ENCODE results near the gene CPLX3.

Gene CPLX3

GRCh38 chr15:74799255-74799855 is 27.1 kb upstream of the CPLX3 start:
- no peak for DNase-seq
- intact Hi-C loops (cut with DNase I): no loop called here

DNA sequence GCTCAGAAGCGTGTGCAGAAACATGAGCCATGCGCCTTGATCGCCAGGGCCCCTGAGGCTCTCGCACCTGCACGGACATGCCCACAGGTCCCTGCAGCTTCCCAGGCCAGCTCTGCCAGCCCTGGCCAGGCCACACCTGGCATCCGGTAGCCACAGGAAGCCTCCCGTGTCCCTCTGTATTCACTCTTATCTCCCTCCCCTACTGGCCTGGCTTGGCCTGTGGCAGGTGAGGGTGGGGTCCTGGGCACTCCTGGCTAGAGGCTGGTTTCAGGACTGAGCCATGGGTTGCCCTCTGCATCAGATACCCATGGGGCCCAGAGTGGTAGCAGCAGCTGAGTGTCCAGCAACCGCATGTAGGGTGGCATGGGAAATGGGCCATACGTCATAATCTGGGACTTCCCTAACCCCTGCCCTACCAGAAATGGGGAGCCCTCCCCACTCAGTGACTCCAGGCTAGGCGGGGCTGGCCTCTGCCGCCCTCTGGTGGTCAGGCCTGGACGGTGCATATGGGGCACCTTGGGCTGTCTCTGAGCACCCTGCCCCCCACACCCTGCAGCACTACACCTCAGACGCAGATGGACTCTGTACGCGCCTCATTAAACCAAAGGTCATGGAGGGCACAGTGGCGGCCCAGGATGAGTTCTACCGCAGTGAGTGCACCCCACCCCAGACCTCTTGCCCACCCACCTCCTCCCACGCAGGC is 26.4 kb upstream of the CPLX3 start:
- DNase-seq: peak; percentile 47 to 90 (median 76)
- intact Hi-C loops (cut with DNase I): no loop called here

- DNase-seq: no peak
- intact Hi-C loops (cut with DNase I): no loop called here
Measured at GRCh38 chr15:74800559-74801094, 25.8 kb upstream of the CPLX3 start.

- intact Hi-C loops (cut with DNase I): no loop called here
- DNase-seq: no peak
Measured at GRCh38 chr15:74801311-74801997, 25.0 kb upstream of the CPLX3 start.

GRCh38 chr15:74802290-74802689 is 24.1 kb upstream of the CPLX3 start:
- intact Hi-C loops (cut with DNase I): no loop called here
- no peak for DNase-seq

DNA sequence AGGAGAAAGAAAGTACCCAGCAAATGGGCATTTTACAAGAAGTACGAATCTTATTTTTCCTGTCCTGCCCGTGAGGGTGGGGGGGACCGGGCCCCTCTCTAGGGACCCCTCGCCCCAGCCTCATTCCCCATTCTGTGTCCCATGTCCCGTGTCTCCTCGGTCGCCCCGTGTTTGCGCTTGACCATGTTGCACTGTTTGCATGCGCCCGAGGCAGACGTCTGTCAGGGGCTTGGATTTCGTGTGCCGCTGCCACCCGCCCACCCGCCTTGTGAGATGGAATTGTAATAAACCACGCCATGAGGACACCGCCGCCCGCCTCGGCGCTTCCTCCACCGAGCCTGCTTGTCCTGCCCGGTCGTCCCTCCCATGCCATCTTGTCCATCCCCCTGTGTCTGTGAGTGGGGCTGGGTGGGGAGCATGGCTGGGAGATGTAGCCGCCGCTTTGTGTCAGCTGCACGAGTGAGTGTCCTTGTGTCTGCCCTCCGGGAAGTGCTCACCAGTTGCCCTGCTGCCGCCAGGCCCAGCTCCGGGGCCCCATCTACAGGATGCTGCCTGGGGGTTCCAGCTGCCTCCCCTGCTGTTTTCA is 23.5 kb upstream of the CPLX3 start:
- no peak for DNase-seq
- intact Hi-C loops (cut with DNase I): no loop called here

DNA sequence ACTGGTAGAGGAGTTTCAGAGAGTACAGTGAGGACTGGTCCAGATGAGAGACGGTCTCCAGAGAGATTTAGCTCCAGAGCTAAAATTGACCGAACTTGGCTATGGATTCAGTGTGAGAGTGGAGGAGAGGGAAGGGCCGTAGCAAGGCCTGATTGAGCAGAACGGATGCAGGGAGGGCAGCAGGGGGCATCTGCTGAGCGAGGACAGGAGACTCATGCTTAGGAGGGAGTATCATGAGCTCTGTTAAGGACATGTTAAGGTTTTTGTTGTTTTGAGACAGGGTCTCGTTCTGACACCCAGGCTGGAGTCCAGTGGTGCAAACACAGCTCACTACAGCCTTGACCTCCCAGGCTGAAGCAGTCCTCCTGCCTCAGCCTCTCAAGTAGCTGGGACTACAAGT is 21.5 kb upstream of the CPLX3 start:
- intact Hi-C loops (cut with DNase I): no loop called here
- no peak for DNase-seq

- intact Hi-C loops (cut with DNase I): no loop called here
- no peak for DNase-seq
Measured at GRCh38 chr15:74807282-74807681, 19.1 kb upstream of the CPLX3 start.

DNA sequence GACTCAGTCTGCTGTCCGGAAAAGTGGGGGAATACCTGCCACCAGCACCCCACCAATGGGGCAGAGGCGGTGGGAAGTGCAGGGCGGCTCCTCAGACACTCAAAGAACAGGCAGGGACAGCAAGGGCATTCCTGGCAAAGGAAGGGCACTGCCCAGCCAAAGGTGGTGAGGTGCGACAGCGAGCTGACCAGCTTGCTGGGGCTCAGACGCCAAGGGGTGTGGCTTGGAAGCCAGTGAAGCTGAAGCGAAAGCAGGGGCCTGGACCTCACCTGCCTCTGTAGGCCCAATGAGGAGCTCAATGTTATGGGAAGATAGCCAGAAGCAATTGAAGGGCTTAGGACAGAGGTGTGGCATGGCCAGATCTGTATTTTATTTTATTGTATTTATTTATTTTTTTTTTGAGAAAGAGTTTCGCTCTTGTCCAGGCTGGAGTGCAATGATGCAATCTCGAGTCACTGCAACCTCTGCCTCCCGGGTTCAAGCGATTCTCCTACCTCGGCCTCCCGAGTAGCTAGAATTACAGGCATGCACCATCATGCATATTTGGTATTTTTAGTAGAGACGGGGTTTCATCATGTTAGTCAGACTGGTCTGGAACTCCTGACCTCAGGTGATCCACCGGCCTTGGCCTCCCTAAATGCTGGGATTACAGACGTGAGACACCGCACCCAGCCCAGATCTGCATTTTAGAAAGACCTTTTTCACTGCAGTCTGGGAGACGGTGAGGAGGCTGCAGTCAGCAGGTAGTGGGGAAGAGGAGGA is 18.2 kb upstream of the CPLX3 start:
- no peak for DNase-seq
- intact Hi-C loops (cut with DNase I): no loop called here

GRCh38 chr15:74808840-74809229 is 17.6 kb upstream of the CPLX3 start:
- no peak for DNase-seq
- intact Hi-C loops (cut with DNase I): no loop called here

- intact Hi-C loops (cut with DNase I): no loop called here
- DNase-seq: no peak
Measured at GRCh38 chr15:74809242-74809641, 17.2 kb upstream of the CPLX3 start.

- no peak for DNase-seq
- intact Hi-C loops (cut with DNase I): no loop called here
Measured at GRCh38 chr15:74809956-74810355, 16.5 kb upstream of the CPLX3 start.

DNA sequence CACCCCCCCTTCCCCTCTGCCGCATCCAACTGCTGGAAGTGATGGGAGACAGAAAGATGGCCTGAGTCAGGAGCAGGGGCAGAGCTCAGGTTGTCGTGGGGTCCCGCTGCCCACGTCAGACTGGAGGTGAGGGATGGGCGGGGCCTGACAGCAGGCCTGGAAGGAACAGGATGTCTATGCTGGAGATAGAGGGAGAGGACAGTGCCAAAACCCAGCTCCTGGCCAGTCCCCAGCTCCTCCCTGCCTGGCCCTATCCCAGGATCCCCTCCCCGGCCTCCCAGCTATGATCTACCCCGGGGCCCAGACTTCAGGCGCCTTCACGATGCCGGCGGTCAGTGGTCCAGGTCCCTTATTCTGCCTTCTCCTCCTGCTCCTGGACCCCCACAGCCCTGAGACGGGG is 13.9 kb upstream of the CPLX3 start, which contains the start of gene LMAN1L:
LMAN1L (plus strand) TSS at position 303 of the 400 bp plus-strand sequence; CDS start at position 323, 20 bp downstream.
- no peak for DNase-seq
- intact Hi-C loops (cut with DNase I): no loop called here

GRCh38 chr15:74815121-74815934 is 11.1 kb upstream of the CPLX3 start:
- no peak for DNase-seq
- intact Hi-C loops (cut with DNase I): no loop called here

DNA sequence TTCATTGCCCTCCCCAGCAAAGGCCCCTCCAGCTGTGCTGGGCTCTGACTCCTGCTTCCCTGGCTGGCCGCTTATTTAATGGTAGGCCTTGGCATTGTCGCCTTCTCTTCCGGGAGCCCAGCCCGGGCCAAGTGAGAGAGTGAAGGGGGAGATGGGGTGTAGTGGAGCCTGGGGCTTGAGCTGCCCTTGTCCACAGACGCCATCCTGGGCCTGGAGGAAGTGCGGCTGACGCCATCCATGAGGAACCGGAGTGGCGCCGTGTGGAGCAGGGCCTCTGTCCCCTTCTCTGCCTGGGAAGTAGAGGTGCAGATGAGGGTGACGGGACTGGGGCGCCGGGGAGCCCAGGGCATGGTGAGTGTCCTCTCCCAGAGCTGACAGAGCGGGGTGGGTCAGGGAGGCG is 10.5 kb upstream of the CPLX3 start:
- intact Hi-C loops (cut with DNase I): no loop called here
- DNase-seq: no peak

DNA sequence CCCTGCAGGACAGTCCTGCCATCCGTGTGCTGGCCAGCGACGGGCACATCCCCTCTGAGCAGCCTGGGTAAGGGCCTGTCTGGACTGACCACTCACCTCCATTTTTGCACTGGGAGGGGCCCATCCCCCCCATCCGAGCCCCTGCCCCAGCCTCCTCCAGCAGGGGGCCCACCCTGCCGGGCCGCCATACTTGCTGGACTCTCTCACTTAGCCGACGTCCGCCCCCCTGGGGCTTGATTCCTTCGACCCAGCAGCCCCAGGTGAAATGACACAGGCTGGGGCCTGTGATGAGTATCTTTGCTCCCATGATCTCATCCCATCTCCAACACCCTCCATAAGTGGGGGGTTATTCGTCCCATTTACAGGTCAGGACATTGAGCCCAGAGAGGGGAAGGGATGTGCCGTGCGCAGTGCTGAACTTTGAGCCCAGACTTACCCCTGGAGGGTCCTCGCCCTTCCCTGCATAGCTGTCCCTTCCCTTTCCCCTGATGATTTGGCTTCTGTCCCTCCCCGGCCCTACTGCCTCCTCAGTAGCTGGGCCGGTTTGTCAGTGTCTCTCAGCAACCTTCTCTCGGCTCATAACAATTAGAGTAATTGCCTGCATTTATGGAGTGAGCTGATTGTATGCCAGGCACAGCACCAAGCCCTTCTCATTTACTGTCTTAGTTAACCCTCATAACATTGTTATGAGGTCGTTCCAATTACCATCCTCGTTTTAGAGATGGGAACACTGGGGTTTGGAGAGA is 9.6 kb upstream of the CPLX3 start:
- intact Hi-C loops (cut with DNase I): no loop called here
- no peak for DNase-seq

DNA sequence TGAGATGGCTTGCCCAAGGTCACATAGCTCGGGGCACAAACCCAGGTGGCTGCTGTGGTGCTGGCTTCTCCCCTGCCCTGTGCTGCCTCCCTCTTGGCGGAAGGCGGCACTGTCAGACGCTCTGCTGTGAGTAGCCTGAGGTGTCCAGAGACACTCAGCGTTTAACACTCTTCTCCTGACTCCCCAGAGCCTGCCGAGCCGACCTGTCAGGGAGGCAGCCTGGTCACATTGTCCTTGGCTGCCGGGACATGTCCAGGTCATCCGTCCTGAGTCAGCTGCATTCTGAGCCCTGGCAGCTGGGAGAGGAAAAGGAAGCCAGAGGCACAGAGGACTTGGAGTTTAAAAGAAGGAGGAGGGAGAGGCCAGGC is 9.1 kb upstream of the CPLX3 start:
- intact Hi-C loops (cut with DNase I): no loop called here
- peak in 1 of 42 donors; percentile 67 for DNase-seq

DNA sequence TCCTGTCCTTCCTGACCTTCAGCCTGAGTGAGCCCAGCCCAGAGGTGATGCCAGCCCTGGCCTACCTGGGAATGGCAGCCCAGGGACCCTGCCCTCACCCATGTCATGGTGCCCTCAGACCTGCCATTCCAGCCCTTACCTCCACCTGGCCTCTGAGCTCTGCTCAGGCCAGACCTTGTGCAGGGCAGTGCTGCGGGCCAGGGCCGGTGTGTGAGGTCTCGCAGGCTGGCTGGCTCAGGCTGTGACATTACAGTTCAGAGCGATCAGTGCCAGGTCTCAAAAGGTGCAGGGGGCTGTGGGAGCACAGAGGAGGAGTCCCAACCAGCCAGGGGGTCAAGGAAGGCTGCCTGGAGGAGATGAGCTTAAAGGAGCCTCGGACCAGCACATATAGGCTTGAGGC is 6.4 kb upstream of the CPLX3 start:
- intact Hi-C loops (cut with DNase I): no loop called here
- no peak for DNase-seq
